Measurements from ENCODE around the gene GALNT18.
A peak's percentile ranks its signal among the peaks of the same experiment; 100 is the strongest.

The GALNT18 gene

DNA sequence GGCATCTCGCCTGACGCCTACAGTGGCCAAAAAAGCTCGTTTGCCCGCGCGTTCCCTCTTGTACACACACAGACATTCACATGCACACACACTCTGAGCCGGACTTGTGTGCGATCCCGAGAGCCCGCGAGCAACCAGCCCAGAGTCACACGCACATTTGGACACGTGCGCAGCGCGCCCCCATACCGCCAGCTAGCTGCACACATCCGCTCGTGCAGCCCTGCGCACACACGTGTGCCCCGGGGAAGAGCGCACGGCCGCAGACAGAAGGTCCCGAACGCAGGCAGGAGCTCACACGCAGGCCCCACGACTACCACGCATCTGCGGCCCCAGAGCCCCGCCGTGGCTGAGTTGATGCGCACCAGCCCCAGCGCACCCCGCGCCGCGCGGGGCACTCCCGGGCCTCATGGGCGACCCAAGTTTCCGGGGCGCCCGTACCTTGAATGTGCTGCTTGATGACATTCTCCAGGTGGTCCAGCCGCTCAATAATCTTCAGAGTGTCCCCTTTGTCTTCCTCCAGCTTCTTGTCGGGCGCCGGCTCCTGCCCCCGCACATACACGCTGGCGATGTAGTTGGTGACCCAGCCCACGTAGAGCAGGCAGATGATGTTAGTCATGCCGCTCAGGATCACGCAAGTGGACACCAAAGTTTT, 758 bp downstream of the GALNT18 start:
- no peak for DNase-seq (ENCODE audit: low read depth)
- peak overlapping the region; percentile 47 for H3K4me3 ChIP-seq (ENCODE audit: low read depth, low read length)
- in situ Hi-C loops (cut with HindIII; ENCODE audit: low sequenced_read_pairs) = no loop called here
- TF ChIP-seq, protein P1, sequence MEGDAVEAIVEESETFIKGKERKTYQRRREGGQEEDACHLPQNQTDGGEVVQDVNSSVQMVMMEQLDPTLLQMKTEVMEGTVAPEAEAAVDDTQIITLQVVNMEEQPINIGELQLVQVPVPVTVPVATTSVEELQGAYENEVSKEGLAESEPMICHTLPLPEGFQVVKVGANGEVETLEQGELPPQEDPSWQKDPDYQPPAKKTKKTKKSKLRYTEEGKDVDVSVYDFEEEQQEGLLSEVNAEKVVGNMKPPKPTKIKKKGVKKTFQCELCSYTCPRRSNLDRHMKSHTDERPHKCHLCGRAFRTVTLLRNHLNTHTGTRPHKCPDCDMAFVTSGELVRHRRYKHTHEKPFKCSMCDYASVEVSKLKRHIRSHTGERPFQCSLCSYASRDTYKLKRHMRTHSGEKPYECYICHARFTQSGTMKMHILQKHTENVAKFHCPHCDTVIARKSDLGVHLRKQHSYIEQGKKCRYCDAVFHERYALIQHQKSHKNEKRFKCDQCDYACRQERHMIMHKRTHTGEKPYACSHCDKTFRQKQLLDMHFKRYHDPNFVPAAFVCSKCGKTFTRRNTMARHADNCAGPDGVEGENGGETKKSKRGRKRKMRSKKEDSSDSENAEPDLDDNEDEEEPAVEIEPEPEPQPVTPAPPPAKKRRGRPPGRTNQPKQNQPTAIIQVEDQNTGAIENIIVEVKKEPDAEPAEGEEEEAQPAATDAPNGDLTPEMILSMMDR (IDR thresholded peaks at IDR 0.05; ENCODE audit: low read depth, low read length, missing control alignments) = no peak

DNA sequence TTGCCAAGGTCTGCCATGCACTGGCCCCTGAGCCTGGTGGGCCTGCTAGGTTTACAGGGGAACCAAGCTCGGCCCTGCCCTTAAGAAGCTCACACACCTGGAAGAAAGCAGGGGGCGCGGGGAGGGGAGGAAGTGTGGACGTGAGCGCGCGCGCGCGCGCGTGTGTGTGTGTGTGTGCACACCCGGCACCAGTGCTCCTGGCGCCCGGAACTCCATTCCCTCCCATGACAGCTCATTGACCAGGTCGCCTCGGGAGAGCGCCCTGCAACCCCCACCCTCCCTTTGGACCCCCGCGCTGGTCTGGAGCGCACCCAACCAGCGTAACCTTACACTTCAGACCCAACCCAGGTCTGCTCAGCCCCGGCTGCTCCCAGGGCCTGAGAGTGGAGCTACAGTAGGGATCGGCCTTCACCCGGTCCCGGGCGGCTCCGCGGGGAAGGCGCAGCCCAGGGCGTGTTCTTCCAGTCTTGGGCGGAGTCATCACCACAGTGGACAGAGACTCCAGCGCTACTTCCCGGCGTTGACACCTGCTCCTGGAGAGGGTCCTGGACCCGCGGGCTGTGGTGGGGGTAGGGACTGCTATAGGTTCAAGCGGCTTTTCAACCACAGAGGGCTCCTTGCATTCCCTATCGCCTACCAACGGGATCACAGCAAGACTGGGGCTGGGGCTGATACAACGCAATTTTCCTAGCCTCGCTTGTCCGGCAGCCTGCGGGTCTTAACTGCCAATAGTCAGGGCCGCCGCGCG, 1.5 kb downstream of the GALNT18 start:
- in situ Hi-C loops (cut with HindIII; ENCODE audit: low sequenced_read_pairs) = no loop called here
- no peak for DNase-seq (ENCODE audit: low read depth)
- H3K4me3 ChIP-seq (ENCODE audit: low read depth, low read length) = peak overlapping the region; percentile 47
- TF ChIP-seq, protein P1 (IDR thresholded peaks at IDR 0.05; ENCODE audit: low read depth, low read length, missing control alignments) = no peak

DNA sequence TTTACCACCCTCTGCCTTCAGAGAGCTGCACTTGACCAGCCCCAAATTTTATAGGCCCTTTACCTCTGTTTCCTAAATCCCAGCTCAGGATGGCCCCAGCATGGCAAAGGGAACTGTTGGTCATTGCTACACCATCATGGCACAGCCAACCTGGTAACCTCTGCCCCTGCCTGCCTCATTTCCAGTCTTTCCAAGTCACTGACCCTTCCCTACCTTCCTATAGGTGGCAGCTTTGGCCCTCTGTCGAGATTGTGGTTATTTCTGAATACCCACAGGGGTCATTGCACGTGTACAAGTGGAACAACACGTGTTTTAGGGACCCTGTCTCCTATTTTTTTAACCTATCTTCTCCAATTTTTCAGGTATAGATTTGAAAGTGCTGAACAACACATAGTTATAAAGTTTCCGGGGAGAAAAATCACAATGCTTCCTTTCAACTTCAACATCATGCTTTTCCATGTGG, 2.8 kb downstream of the GALNT18 start:
- no peak for DNase-seq (ENCODE audit: low read depth)
- in situ Hi-C loops (cut with HindIII; ENCODE audit: low sequenced_read_pairs) = no loop called here
- TF ChIP-seq, protein P1 (IDR thresholded peaks at IDR 0.05; ENCODE audit: low read depth, low read length, missing control alignments) = no peak
- no peak overlapping the region for H3K4me3 ChIP-seq (ENCODE audit: low read depth, low read length)

DNA sequence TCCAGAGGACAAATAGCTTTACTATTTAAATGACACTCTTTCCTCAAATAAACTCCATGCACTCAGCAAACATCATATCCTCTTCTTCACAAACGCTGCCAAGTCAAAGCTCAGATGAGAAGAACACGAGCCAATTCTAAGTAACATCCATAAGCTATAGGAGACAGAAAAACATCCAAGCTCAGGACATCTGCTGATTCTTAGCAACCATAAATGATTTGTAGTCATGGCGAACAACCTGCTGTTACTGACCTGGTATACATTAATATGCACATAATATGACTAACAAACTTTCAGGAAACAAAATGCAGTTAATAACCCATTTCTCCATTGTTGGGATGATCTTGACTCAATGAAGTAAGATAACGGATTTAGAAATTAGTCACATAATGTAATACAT, 6.7 kb downstream of the GALNT18 start:
- TF ChIP-seq, protein P1 (IDR thresholded peaks at IDR 0.05; ENCODE audit: low read depth, low read length, missing control alignments) = no peak
- H3K4me3 ChIP-seq (ENCODE audit: low read depth, low read length) = no peak overlapping the region
- in situ Hi-C loops (cut with HindIII; ENCODE audit: low sequenced_read_pairs) = no loop called here
- DNase-seq (ENCODE audit: low read depth) = no peak

DNA sequence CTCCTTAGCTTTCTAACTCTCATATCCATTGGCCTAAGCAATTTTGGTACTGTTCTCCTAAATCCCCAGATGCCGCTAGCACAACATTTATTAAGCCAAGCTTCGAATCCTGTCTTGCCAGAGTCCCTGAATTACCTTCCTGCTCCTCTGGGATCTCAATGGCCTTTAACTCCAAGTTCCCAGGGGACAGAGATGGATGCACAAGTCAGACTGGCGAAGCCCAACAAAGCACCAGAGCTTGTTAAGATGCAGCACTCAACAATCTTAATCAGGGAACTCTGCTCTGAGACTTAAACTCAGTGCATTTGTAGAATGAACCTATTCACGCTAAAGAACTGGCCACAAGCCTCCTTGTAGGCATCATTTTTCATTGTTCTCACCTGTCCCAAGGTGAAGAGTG, 9.4 kb downstream of the GALNT18 start:
- no peak for DNase-seq (ENCODE audit: low read depth)
- in situ Hi-C loops (cut with HindIII; ENCODE audit: low sequenced_read_pairs) = no loop called here
- no peak overlapping the region for H3K4me3 ChIP-seq (ENCODE audit: low read depth, low read length)
- TF ChIP-seq, protein P1 (IDR thresholded peaks at IDR 0.05; ENCODE audit: low read depth, low read length, missing control alignments) = no peak

DNA sequence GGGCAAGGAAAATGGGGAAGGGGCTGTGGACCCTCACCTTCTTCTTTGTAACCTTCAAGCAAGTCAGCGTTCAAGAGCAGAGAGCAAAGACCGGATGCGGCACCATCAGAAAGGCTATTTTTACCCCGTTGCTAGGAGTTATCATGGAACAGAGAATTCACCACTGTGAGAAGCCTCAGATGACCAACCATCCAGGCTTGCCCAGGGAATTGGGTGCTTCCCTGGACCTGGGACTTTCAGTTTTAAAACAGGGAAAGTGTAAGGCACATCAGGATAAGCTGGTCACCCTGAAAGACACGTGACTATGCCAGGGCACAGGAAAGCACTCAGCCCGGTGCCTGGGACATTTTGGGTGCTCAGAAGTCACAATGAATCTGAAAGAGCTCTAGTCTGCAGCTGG, 10.4 kb downstream of the GALNT18 start:
- in situ Hi-C loops (cut with HindIII; ENCODE audit: low sequenced_read_pairs) = no loop called here
- TF ChIP-seq, protein P1 (IDR thresholded peaks at IDR 0.05; ENCODE audit: low read depth, low read length, missing control alignments) = no peak
- no peak overlapping the region for H3K4me3 ChIP-seq (ENCODE audit: low read depth, low read length)
- no peak for DNase-seq (ENCODE audit: low read depth)

Measured in astrocyte of the cerebellum (primary cell).